ENCODE measurements around the gene ZNF358. TPM values are rescaled to one million over a fixed set of nuclear protein-coding genes. Genes with fewer than 3 reads are reported as not detected.

ZNF358 gene
- total and polyA plus RNA-seq, 2 of the 13 experiments (the other 11 are each of a cell fraction or from before 2014, with no cell fraction given) = 9.1 to 37.0 TPM

- TF ChIP-seq POLR2G (IDR thresholded peaks at IDR 0.05; ENCODE audit: low read depth, low read length) = peak; percentile 39; the same call in 1 of the 2 replicates
- TF ChIP-seq HOMEZ (CRISPR knock-in tag; IDR thresholded peaks at IDR 0.05; ENCODE audit: low read depth) = no peak
- no peak for TF ChIP-seq HNRNPUL1 (IDR thresholded peaks at IDR 0.05; ENCODE audit: low read depth, low read length)
- TF ChIP-seq PRDM10 (CRISPR knock-in tag; IDR thresholded peaks at IDR 0.05; ENCODE audit: low read depth) = no peak
- TF ChIP-seq ZNF724P (CRISPR knock-in tag; IDR thresholded peaks at IDR 0.05; ENCODE audit: borderline replicate concordance) = no peak
- TF ChIP-seq ZNF296 (CRISPR knock-in tag; conservative IDR thresholded peaks at IDR 0.05) = no peak
- TF ChIP-seq DMTF1 (CRISPR knock-in tag; IDR thresholded peaks at IDR 0.05) = no peak
- TF ChIP-seq ARNT2 (CRISPR knock-in tag; IDR thresholded peaks at IDR 0.05; ENCODE audit: low read depth) = no peak
- TF ChIP-seq ZNF318 (CRISPR knock-in tag; IDR thresholded peaks at IDR 0.05) = no peak
- TF ChIP-seq ZNF761 (CRISPR knock-in tag; conservative IDR thresholded peaks at IDR 0.05) = no peak
Measured at GRCh38 chr19:7515645-7516151, at the start of gene ZNF358 (continued).

Measured in HepG2 (cell line).